CD4-positive, alpha-beta T cell (primary cell): ENCODE results near the gene MMP21. TPM values are rescaled to one million over a fixed set of nuclear protein-coding genes. Genes with fewer than 3 reads are reported as not detected.

Source experiments
- ATAC-seq: fragments of 200-7000 bp; cut with Tn5 transposase; one replicate; pipeline ENCODE4 v1.10.0; 2022; ENCODE audit warnings: mild to moderate bottlenecking; ENCODE audit not compliant: poor library complexity
- CTCF ChIA-PET: fragments of 350-600 bp; sonication (Branson Sonifier 250); formaldehyde crosslinking; loops from one replicate; lab custom pipeline; 2021; ENCODE audit warnings: antibody characterized with exemption, inconsistent platforms; lab: Charles Lee
- POLR2A ChIA-PET: fragments of 350-600 bp; sonication (Branson Sonifier 250); formaldehyde crosslinking; loops from one replicate; lab custom pipeline; 2021; ENCODE audit warnings: antibody characterized with exemption, inconsistent platforms; lab: Charles Lee
- DNase-seq, 14 experiments: peaks; one replicate each; pipeline ENCODE4 v3.0.0-alpha.2; 2013 to 2020; ENCODE audit warnings: mixed read lengths in 2 of 14
- H3K27ac ChIP-seq, 2 donors: one replicate each; pipeline versions ENCODE4 v1.5.1 to v1.7.0; 2013; ENCODE audit warnings: low read length in 2 of 2, low read depth in 1 of 2, mild to moderate bottlenecking in 1 of 2
- H3K27me3 ChIP-seq, 2 experiments: 1 replicate in 1 of 2; 2 replicates in 1 of 2; pipeline versions ENCODE4 v1.6.1 to v1.7.0; 2013; ENCODE audit warnings: low read length in 2 of 2, control low read depth in 1 of 2, mild to moderate bottlenecking in 1 of 2, moderate library complexity in 1 of 2; ENCODE audit not compliant: insufficient read depth in 2 of 2, control insufficient read depth in 1 of 2
- H3K36me3 ChIP-seq: one replicate; pipeline ENCODE4 v1.6.1; 2013; ENCODE audit warnings: low read length, control low read depth; ENCODE audit not compliant: insufficient read depth
- H3K4me1 ChIP-seq: one replicate; pipeline ENCODE4 v1.6.1; 2013; ENCODE audit warnings: low read length, control low read depth; ENCODE audit not compliant: insufficient read depth
- H3K4me3 ChIP-seq: one replicate; pipeline ENCODE4 v1.5.1; 2013; ENCODE audit warnings: mild to moderate bottlenecking, low read length, moderate library complexity
- H3K9me3 ChIP-seq, 2 experiments: 1 replicate in 1 of 2; 2 replicates in 1 of 2; pipeline versions ENCODE4 v1.6.1 to v1.7.0; 2013; ENCODE audit warnings: low read length in 2 of 2, mild to moderate bottlenecking in 2 of 2, control low read depth in 1 of 2, moderate library complexity in 1 of 2; ENCODE audit not compliant: control insufficient read depth in 1 of 2, insufficient read depth in 1 of 2
- H3K27ac Mint-ChIP-seq: one replicate; pipeline ENCODE4 v1.8.0; 2020; ENCODE audit warnings: mixed read lengths
- H3K27me3 Mint-ChIP-seq: one replicate; pipeline ENCODE4 v1.8.0; 2021; ENCODE audit warnings: mixed read lengths
- H3K36me3 Mint-ChIP-seq: one replicate; pipeline ENCODE4 v1.8.0; 2021; ENCODE audit warnings: low read depth, mixed read lengths
- H3K4me1 Mint-ChIP-seq: one replicate; pipeline ENCODE4 v1.8.0; 2021; ENCODE audit warnings: low read depth, mixed read lengths
- H3K4me3 Mint-ChIP-seq: one replicate; pipeline ENCODE4 v1.8.0; 2020; ENCODE audit warnings: mild to moderate bottlenecking, mixed read lengths
- H3K9me3 Mint-ChIP-seq: one replicate; pipeline ENCODE4 v1.8.0; 2020; ENCODE audit warnings: mixed read lengths
- CTCF ChIP-seq: fragments of 200-600 bp; IDR thresholded peaks from one replicate; pipeline ENCODE4 v1.8.0; 2022; ENCODE audit warnings: antibody characterized with exemption, mild to moderate bottlenecking
- intact Hi-C, 2 experiments: fragments of 100-400 bp; cut with DNase I in 1 of 2; cut with micrococcal nuclease in 1 of 2; formaldehyde crosslinking; loops; one replicate each; pipeline versions ENCODE4 v1.15.1 to v1.9.0; 2023 to 2025; cut with DNase I, micrococcal nuclease
- total RNA-seq, 174 experiments: library from RNA in 2 of 174; stranded (reverse) in 2 of 174; gene quantifications; one replicate each; pipeline ENCODE4 v1.2.3 and lab custom pipeline; 2021 to 2026

The MMP21 gene
- total RNA-seq, 2 experiments from 2014 or later = 0.16 to 0.34 TPM

GRCh38 chr10:125774581-125775191 is 935 bp downstream of the MMP21 start:
- no peak for TF ChIP-seq CTCF
- ChIA-PET CTCF (interaction anchor here (0.6 kb wide), 1 partner anchor 10 kb away, joined by 4 read pairs; no protein-coding TSS in a partner anchor), POLR2A (no interaction called here)
- Mint-ChIP-seq H3K27ac (no peak overlapping the region), H3K4me1 (no peaks in the 10 kb centered on the region), H3K9me3 (no peaks in the 10 kb centered on the region), H3K4me3 (no peak overlapping the region), H3K27me3 (peaks cover 5% of the 10 kb centered on the region), H3K36me3 (peaks cover under 1% of the 10 kb centered on the region)
- Histone ChIP-seq H3K27ac (no peak overlapping the region), H3K4me3 (no peak overlapping the region), H3K4me1 (no peaks in the 10 kb centered on the region), H3K36me3 (no peaks in the 10 kb centered on the region), H3K9me3 (peaks cover 0 to 9% of the 10 kb centered on the region in 2 experiments), H3K27me3 (no peaks in the 10 kb centered on the region)
- DNase-seq (no peak), ATAC-seq (no peak)
- intact Hi-C loops = no loop called here

- Histone ChIP-seq H3K36me3 (no peaks in the 10 kb centered on the region), H3K4me1 (no peaks in the 10 kb centered on the region), H3K9me3 (peaks cover 0 to 9% of the 10 kb centered on the region in 2 experiments), H3K27me3 (no peaks in the 10 kb centered on the region), H3K27ac (no peak overlapping the region), H3K4me3 (no peak overlapping the region)
- POLR2A ChIA-PET = interaction anchor here (0.6 kb wide), 1 partner anchor 10 kb away, joined by 3 read pairs; no protein-coding TSS in a partner anchor
- H3K36me3 Mint-ChIP-seq = peaks cover 5% of the 10 kb centered on the region
- peaks cover 5% of the 10 kb centered on the region for H3K27me3 Mint-ChIP-seq
- intact Hi-C loops = no loop called here
- H3K4me3 Mint-ChIP-seq = no peak overlapping the region
- ATAC-seq (no peak), DNase-seq (no peak)
- CTCF ChIA-PET = no interaction called here
- H3K9me3 Mint-ChIP-seq = no peaks in the 10 kb centered on the region
- no peak for TF ChIP-seq CTCF
- no peak overlapping the region for H3K27ac Mint-ChIP-seq
- H3K4me1 Mint-ChIP-seq = no peaks in the 10 kb centered on the region
Measured at GRCh38 chr10:125773687-125774543, 1.7 kb downstream of the MMP21 start.

GRCh38 chr10:125772864-125773180 is 2.8 kb downstream of the MMP21 start:
- H3K36me3 Mint-ChIP-seq = peaks cover 10% of the 10 kb centered on the region
- DNase-seq (no peak), ATAC-seq (no peak)
- no peak overlapping the region for H3K27ac ChIP-seq
- no peaks in the 10 kb centered on the region for H3K4me1 Mint-ChIP-seq
- CTCF ChIA-PET = no interaction called here
- no peaks in the 10 kb centered on the region for H3K4me1 ChIP-seq
- H3K27ac Mint-ChIP-seq = no peak overlapping the region
- peaks cover 0 to 9% of the 10 kb centered on the region in 2 experiments for H3K9me3 ChIP-seq
- POLR2A ChIA-PET = no interaction called here
- intact Hi-C loops = no loop called here
- no peak for TF ChIP-seq CTCF
- no peaks in the 10 kb centered on the region for H3K27me3 ChIP-seq
- no peaks in the 10 kb centered on the region for H3K36me3 ChIP-seq
- H3K27me3 Mint-ChIP-seq = peaks cover 5% of the 10 kb centered on the region
- H3K9me3 Mint-ChIP-seq = no peaks in the 10 kb centered on the region
- no peak overlapping the region for H3K4me3 ChIP-seq
- no peak overlapping the region for H3K4me3 Mint-ChIP-seq
